GM12892 (cell line): ENCODE results near the gene H6PD.

Experiments
- POLR2A ChIP-seq: IDR thresholded peaks from 2 replicates; pipeline ENCODE4 v1.6.1; 2011; ENCODE audit warnings: low read depth, low read length, control low read depth
- POLR2AphosphoS5 ChIP-seq: IDR thresholded peaks from 2 replicates; pipeline ENCODE4 v1.6.1; 2011; ENCODE audit warnings: low read depth, low read length, control low read depth
- TAF1 ChIP-seq: IDR thresholded peaks from 2 replicates; pipeline ENCODE4 v1.6.1; 2011; ENCODE audit warnings: low read depth, mild to moderate bottlenecking, control low read depth, low read length, borderline replicate concordance

- no peak for TF ChIP-seq POLR2A
- TF ChIP-seq POLR2AphosphoS5: no peak
- no peak for TF ChIP-seq TAF1
Observed at GRCh38 chr1:9195651-9196050, 38.9 kb upstream of the H6PD start.
